Tibial artery (tissue), 4 donors: ENCODE measurements around the gene TNS1.
"Not testable (repeated sequence)": the region's sequence is repeated elsewhere in the genome, so short reads cannot be mapped to it uniquely, and the experiment has no call there.

Experiments used
- DNase-seq, 2 donors: peaks; one replicate each; pipeline ENCODE4 v3.0.0-alpha.2; 2019
- H3K27ac ChIP-seq, 2 donors: fragments of 200-600 bp; sonication (generic) in 1 of 2; 1 replicate in 1 of 2; 2 replicates in 1 of 2; pipeline ENCODE4 v1.5.1; 2018 to 2019; ENCODE audit warnings: mild to moderate bottlenecking in 1 of 2
- H3K27me3 ChIP-seq, 2 donors: fragments of 200-600 bp; sonication (generic) in 1 of 2; one replicate each; pipeline versions ENCODE4 v1.5.1 to v1.6.0; 2016 to 2019
- H3K36me3 ChIP-seq, 3 donors: fragments of 200-600 bp; sonication (generic) in 2 of 3; one replicate each; pipeline ENCODE4 v1.5.1; 2016 to 2019; ENCODE audit warnings: mild to moderate bottlenecking in 2 of 3
- H3K4me1 ChIP-seq, 4 donors: fragments of 200-600 bp; sonication (generic) in 2 of 4; 1 replicate in 3 of 4; 2 replicates in 1 of 4; pipeline ENCODE4 v1.5.1; 2016 to 2019
- H3K4me3 ChIP-seq, 2 donors: fragments of 200-600 bp; sonication (generic) in 1 of 2; 1 replicate in 1 of 2; 2 replicates in 1 of 2; pipeline ENCODE4 v1.5.1; 2018 to 2019; ENCODE audit warnings: mild to moderate bottlenecking in 2 of 2
- H3K9me3 ChIP-seq, 3 donors: fragments of 200-600 bp; sonication (generic) in 1 of 3; one replicate each; pipeline ENCODE4 v1.5.1; 2016 to 2019
- intact Hi-C: fragments of 100-400 bp; cut with DNase I; formaldehyde crosslinking; loops from one replicate; pipeline ENCODE4 v1.15.0; 2023; ENCODE audit warnings: low total_unique reads
- TF ChIP-seq, protein P1 (sequence below), 2 experiments: fragments of 200-600 bp in 1 of 2; fragments of 450-650 bp in 1 of 2; IDR thresholded peaks; one replicate each; pipeline ENCODE4 v1.5.1; 2017 to 2019; ENCODE audit warnings: antibody characterized with exemption in 2 of 2, mild to moderate bottlenecking in 1 of 2, moderate library complexity in 1 of 2

TNS1 gene

DNA sequence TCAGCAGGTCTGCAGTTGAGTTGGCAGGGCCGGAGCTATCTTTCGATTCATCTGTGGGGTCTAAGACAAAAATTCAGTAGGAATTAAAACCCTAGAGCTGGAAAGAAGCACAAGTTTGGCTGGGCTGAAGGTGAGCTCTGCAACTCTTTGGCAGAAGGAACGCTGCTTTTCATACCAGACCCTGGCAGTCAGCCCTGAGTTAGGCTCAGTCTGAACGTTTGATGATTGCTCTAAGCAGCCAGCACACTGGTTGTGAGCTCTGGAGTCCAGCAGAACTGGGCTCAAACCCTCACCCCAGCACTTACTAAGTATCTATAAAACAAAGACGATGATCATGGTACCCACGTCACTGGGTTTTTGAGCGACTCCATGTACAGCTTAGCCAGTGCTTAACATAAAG lies 192.5 kb downstream of the TNS1 start:
- Histone ChIP-seq H3K4me1 (peaks cover 0 to 49% (median 36%) of the 10 kb centered on the region in 4 donors), H3K9me3 (no peaks in the 10 kb centered on the region), H3K27ac (no peak overlapping the region), H3K4me3 (no peak overlapping the region), H3K27me3 (no peaks in the 10 kb centered on the region), H3K36me3 (peaks cover 95% of the 10 kb centered on the region in 3 donors)
- TF ChIP-seq, protein P1, sequence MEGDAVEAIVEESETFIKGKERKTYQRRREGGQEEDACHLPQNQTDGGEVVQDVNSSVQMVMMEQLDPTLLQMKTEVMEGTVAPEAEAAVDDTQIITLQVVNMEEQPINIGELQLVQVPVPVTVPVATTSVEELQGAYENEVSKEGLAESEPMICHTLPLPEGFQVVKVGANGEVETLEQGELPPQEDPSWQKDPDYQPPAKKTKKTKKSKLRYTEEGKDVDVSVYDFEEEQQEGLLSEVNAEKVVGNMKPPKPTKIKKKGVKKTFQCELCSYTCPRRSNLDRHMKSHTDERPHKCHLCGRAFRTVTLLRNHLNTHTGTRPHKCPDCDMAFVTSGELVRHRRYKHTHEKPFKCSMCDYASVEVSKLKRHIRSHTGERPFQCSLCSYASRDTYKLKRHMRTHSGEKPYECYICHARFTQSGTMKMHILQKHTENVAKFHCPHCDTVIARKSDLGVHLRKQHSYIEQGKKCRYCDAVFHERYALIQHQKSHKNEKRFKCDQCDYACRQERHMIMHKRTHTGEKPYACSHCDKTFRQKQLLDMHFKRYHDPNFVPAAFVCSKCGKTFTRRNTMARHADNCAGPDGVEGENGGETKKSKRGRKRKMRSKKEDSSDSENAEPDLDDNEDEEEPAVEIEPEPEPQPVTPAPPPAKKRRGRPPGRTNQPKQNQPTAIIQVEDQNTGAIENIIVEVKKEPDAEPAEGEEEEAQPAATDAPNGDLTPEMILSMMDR (IDR thresholded peaks at IDR 0.05), result no peak
- no peak for DNase-seq
- intact Hi-C loops, result no loop called here

DNA sequence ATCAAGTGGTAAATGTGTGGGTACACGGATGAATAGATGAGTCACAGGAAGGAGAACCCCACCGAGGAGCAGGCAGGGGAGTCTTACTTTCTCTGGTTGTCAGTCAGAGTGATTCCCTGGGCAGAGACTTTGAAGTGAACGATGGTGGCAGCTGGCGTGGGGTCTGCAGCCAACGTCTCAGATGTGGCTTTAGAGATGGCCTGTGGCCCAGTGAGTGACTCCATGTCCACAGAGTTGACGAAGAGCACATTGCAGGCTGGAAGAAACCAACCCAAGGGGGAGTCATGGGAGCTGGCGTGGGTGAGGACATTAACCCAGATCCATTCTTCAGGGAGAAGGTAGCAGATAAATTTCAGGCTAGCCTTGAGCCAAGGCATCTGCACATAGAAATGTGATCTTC lies 193.1 kb downstream of the TNS1 start:
- H3K4me1 ChIP-seq, result peaks cover 0 to 52% (median 39%) of the 10 kb centered on the region in 4 donors
- intact Hi-C loops, result no loop called here

DNA sequence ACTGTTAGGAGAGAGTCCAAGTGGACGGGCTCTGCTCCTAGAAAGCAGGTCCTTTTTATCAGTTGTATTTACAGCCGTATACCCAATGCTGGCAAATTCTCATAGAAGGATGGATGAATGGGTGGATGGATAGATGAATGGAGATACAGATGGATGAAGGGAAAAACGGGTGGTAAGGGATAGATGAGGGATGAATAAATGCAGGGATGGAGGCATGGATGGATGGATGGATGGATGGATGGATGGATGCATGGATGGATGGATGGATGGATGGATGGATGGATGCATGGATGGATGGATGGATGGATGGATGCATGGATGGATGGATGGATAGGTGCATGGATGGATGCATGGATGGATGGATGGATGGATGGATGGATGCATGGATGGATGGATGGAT lies 193.8 kb downstream of the TNS1 start:
- H3K4me1 ChIP-seq, result peaks cover 0 to 59% (median 43%) of the 10 kb centered on the region in 4 donors
- H3K4me3 ChIP-seq, H3K27me3 ChIP-seq, H3K9me3 ChIP-seq, DNase-seq, intact Hi-C loops: not testable (repeated sequence)
- H3K36me3 ChIP-seq, result peaks cover 89 to 95% (median 94%) of the 10 kb centered on the region in 3 donors
- H3K27ac ChIP-seq, result peak overlapping the region in 1 of 2 donors; percentile 72

More for the DNA sequence above, 193.1 kb downstream of the TNS1 start:
- no peak overlapping the region for H3K27ac ChIP-seq
- no peak overlapping the region for H3K4me3 ChIP-seq
- no peaks in the 10 kb centered on the region for H3K27me3 ChIP-seq
- TF ChIP-seq, protein P1 (IDR thresholded peaks at IDR 0.05), result no peak
- no peak for DNase-seq
- H3K36me3 ChIP-seq, result peaks cover 90 to 95% (median 94%) of the 10 kb centered on the region in 3 donors
- no peaks in the 10 kb centered on the region for H3K9me3 ChIP-seq

DNA sequence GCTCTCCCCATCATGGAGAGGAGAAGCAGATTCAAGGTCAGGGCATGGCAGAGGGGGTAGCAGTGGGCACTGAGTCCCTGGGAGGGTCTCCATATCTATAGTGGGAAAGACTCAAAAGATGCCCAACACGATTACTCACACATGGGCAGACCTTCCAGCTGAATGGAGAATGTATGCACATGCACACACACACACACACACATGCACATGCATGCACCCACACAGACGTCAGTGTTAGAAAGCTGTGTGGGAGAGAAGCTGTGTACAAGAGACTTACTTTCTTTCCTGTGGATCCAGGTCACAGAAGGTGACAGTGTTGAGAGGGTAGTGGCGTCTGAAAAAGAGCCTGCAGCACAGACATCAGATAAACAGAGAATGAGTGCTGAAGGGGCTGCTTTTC lies 194.5 kb downstream of the TNS1 start:
- intact Hi-C loops, result no loop called here
- peaks cover 89 to 95% (median 94%) of the 10 kb centered on the region in 3 donors for H3K36me3 ChIP-seq
- peaks cover 0 to 57% (median 43%) of the 10 kb centered on the region in 4 donors for H3K4me1 ChIP-seq
- peak overlapping the region; percentile 56 to 72 for H3K27ac ChIP-seq
- no peak for DNase-seq
- no peaks in the 10 kb centered on the region for H3K27me3 ChIP-seq
- TF ChIP-seq, protein P1 (IDR thresholded peaks at IDR 0.05), result no peak
- H3K4me3 ChIP-seq, result no peak overlapping the region
- H3K9me3 ChIP-seq, result no peaks in the 10 kb centered on the region

DNA sequence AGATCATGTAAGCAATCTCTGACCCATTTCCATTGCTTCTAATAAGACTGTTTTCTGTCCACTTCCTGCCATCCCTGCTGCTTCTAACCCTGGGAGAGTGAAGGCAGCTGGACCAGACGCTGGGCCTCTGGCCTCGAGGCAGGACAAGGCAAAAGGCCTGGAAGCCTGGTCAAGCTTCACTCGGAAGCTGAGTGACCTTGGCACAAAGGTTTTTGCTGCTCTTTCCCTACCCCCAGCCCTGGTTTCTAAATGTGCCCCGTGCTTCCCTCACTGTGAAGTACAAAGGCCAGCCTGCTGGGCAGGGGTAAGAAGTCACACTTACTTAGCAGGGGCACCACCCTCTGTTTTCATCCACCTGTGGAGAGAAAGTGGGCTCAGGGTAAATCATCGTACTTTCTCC lies 195.0 kb downstream of the TNS1 start:
- Histone ChIP-seq H3K36me3 (peaks cover 89 to 95% (median 94%) of the 10 kb centered on the region in 3 donors), H3K27me3 (no peaks in the 10 kb centered on the region), H3K4me1 (peaks cover 0 to 61% (median 43%) of the 10 kb centered on the region in 4 donors), H3K27ac (peak overlapping the region; percentile 56 to 72), H3K4me3 (no peak overlapping the region), H3K9me3 (no peaks in the 10 kb centered on the region)
- TF ChIP-seq, protein P1 (IDR thresholded peaks at IDR 0.05), result no peak
- intact Hi-C loops, result no loop called here
- no peak for DNase-seq

DNA sequence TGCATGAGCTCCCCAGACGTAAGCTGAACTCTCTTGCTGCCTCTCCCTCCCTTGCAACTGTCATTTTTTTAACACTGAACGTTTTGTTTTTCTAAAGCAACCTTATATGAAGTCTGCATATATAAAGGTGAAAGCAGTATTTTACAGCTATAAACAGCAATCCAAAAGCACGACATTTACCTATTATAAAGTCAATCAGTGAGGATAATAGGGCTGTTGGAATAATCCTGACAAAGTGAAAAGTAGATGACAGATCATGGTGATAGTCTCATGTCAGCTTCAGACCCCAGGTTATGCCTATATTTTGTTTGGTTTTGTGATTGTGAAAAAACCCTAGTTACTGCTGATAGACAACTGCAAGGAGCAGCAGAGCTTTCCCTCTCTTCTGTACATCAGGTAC lies 195.8 kb downstream of the TNS1 start:
- peaks cover 89 to 95% (median 94%) of the 10 kb centered on the region in 3 donors for H3K36me3 ChIP-seq
- H3K27ac ChIP-seq, result peak overlapping the region; percentile 59 to 72
- no peaks in the 10 kb centered on the region for H3K9me3 ChIP-seq
- no peak overlapping the region for H3K4me3 ChIP-seq
- peaks cover 0 to 62% (median 43%) of the 10 kb centered on the region in 4 donors for H3K4me1 ChIP-seq
- intact Hi-C loops, result no loop called here
- no peak for DNase-seq
- no peaks in the 10 kb centered on the region for H3K27me3 ChIP-seq
- TF ChIP-seq, protein P1 (IDR thresholded peaks at IDR 0.05), result no peak
